H1 (cell line): ENCODE data around the gene PDZD2. TPM values are rescaled to one million over a fixed set of nuclear protein-coding genes. Genes with fewer than 3 reads are reported as not detected.

Experiments used
- CTCF ChIA-PET: fragments of 300-600 bp; sonication (Branson Sonifier 250); formaldehyde crosslinking; loops from one replicate; lab custom pipeline; 2021; ENCODE audit not compliant: partially characterized antibody; lab: Charles Lee
- POLR2A ChIA-PET: fragments of 300-600 bp; sonication (Branson Sonifier 250); formaldehyde crosslinking; loops from one replicate; lab custom pipeline; 2021; ENCODE audit warnings: inconsistent platforms; ENCODE audit not compliant: partially characterized antibody; lab: Charles Lee
- DNase-seq, 2 experiments: peaks; one replicate each; pipeline versions ENCODE4 v3.0.0 to v3.0.0-alpha.2; 2010 to 2022; ENCODE audit warnings: low spot score in 2 of 2, low read depth in 1 of 2, mixed read lengths in 1 of 2
- FAIRE-seq: peaks from 2 replicates; lab custom pipeline; 2011; peaks lifted over from hg19 to GRCh38; lab: Jason Lieb, UNC
- H2AFZ ChIP-seq: 2 replicates; pipeline ENCODE4 v1.8.1; 2012; ENCODE audit warnings: low read length, inconsistent platforms
- H2AK5ac ChIP-seq: 2 replicates; pipeline ENCODE4 v1.6.1; 2013; ENCODE audit warnings: low read depth, low read length
- H2BK120ac ChIP-seq: replicated peaks from 2 replicates; pipeline ENCODE3; 2013; ENCODE audit warnings: low read depth, low read length, inconsistent platforms
- H2BK12ac ChIP-seq: 2 replicates; pipeline ENCODE4 v1.6.1; 2013; ENCODE audit warnings: low read depth, low read length
- H2BK15ac ChIP-seq: 2 replicates; pipeline ENCODE4 v1.6.1; 2013; ENCODE audit warnings: low read length
- H2BK20ac ChIP-seq: 2 replicates; pipeline ENCODE4 v1.6.1; 2013; ENCODE audit warnings: low read length
- H2BK5ac ChIP-seq: 2 replicates; pipeline ENCODE4 v1.6.1; 2013; ENCODE audit warnings: low read depth, low read length
- H3K14ac ChIP-seq: 2 replicates; pipeline ENCODE4 v1.6.1; 2013; ENCODE audit warnings: inconsistent platforms; ENCODE audit not compliant: insufficient read length
- H3K18ac ChIP-seq: 2 replicates; pipeline ENCODE4 v1.6.1; 2013; ENCODE audit warnings: low read length; ENCODE audit errors: extremely low read depth
- H3K23ac ChIP-seq: 2 replicates; pipeline ENCODE4 v1.6.1; 2013; ENCODE audit warnings: inconsistent platforms; ENCODE audit not compliant: insufficient read length
- H3K23me2 ChIP-seq: 2 replicates; pipeline ENCODE4 v1.6.1; 2013; ENCODE audit warnings: low read depth, low read length
- H3K27ac ChIP-seq: 2 replicates; pipeline ENCODE4 v1.6.1; 2011; ENCODE audit warnings: low read depth, low read length, inconsistent platforms
- H3K27me3 ChIP-seq, 4 experiments: replicated peaks in 1 of 4; 1 replicate in 1 of 4; 2 replicates in 3 of 4; pipeline versions ENCODE4 v1.6.1 to v1.8.1; 2011 to 2013; ENCODE audit warnings: low read length in 3 of 4, mild to moderate bottlenecking in 3 of 4, inconsistent platforms in 2 of 4, mixed read lengths in 2 of 4, moderate library complexity in 1 of 4; ENCODE audit not compliant: control insufficient read depth in 3 of 4, insufficient read depth in 3 of 4; ENCODE audit errors: extremely low read depth in 1 of 4
- H3K36me3 ChIP-seq, 4 experiments: 2 replicates each; pipeline versions ENCODE4 v1.6.1 to v1.8.1; 2011 to 2013; ENCODE audit warnings: mild to moderate bottlenecking in 4 of 4, low read length in 3 of 4, moderate library complexity in 2 of 4, control low read depth in 1 of 4, inconsistent platforms in 1 of 4; ENCODE audit not compliant: insufficient read depth in 4 of 4, control insufficient read depth in 2 of 4
- H3K4ac ChIP-seq: replicated peaks from 2 replicates; pipeline ENCODE3; 2013; ENCODE audit warnings: low read length, low read depth, mixed read lengths, inconsistent platforms; ENCODE audit not compliant: insufficient read length
- H3K4me1 ChIP-seq, 4 experiments: replicated peaks in 1 of 4; 1 replicate in 1 of 4; 2 replicates in 3 of 4; pipeline versions ENCODE4 v1.6.1 to v1.8.1; 2011 to 2013; ENCODE audit warnings: low read length in 3 of 4, inconsistent platforms in 2 of 4, mixed read lengths in 1 of 4; ENCODE audit not compliant: insufficient read depth in 4 of 4, control insufficient read depth in 3 of 4
- H3K4me2 ChIP-seq, 2 experiments: 2 replicates each; pipeline versions ENCODE4 v1.6.1 to v1.8.1; 2011 to 2013; ENCODE audit warnings: low read depth in 2 of 2, low read length in 2 of 2, control low read depth in 1 of 2, inconsistent platforms in 1 of 2, mild to moderate bottlenecking in 1 of 2; ENCODE audit not compliant: insufficient read depth in 1 of 2
- H3K4me3 ChIP-seq, 4 experiments: fragments of 200-600, 300-600 bp in 1 of 4; sonication (generic), shearing (Covaris generic), sonication (Bioruptor Twin) in 1 of 4; 2 replicates each; pipeline versions ENCODE4 v1.5.1 to v1.8.1; 2011 to 2016; ENCODE audit warnings: low read length in 4 of 4, low read depth in 3 of 4, control low read depth in 2 of 4, inconsistent platforms in 2 of 4, mild to moderate bottlenecking in 2 of 4, mixed read lengths in 1 of 4, moderate library complexity in 1 of 4; ENCODE audit not compliant: insufficient read depth in 2 of 4; ENCODE audit errors: extremely low read depth in 1 of 4
- H3K56ac ChIP-seq: replicated peaks from 2 replicates; pipeline ENCODE3; 2013; ENCODE audit warnings: low read depth, mild to moderate bottlenecking, mixed read lengths, low read length, inconsistent platforms; ENCODE audit not compliant: insufficient read length
- H3K79me1 ChIP-seq: 2 replicates; pipeline ENCODE4 v1.6.1; 2013; ENCODE audit warnings: low read depth, low read length, control low read depth
- H3K79me2 ChIP-seq, 2 experiments: 2 replicates each; pipeline versions ENCODE4 v1.6.1 to v1.8.1; 2012 to 2013; ENCODE audit warnings: low read length in 2 of 2, mild to moderate bottlenecking in 2 of 2, inconsistent platforms in 1 of 2; ENCODE audit not compliant: insufficient read depth in 2 of 2, control insufficient read depth in 1 of 2
- H3K9ac ChIP-seq, 4 experiments: replicated peaks in 1 of 4; 1 replicate in 1 of 4; 2 replicates in 3 of 4; pipeline versions ENCODE4 v1.6.1 to v1.8.1; 2011 to 2013; ENCODE audit warnings: low read depth in 3 of 4, low read length in 3 of 4, control low read depth in 2 of 4, mild to moderate bottlenecking in 2 of 4, moderate library complexity in 2 of 4, inconsistent platforms in 1 of 4; ENCODE audit errors: extremely low read depth in 1 of 4
- H3K9me3 ChIP-seq, 2 experiments: 2 replicates each; pipeline versions ENCODE4 v1.6.1 to v1.8.1; 2012 to 2013; ENCODE audit warnings: mild to moderate bottlenecking in 2 of 2, moderate library complexity in 2 of 2, control low read depth in 1 of 2, inconsistent platforms in 1 of 2, low read depth in 1 of 2, low read length in 1 of 2, mixed read lengths in 1 of 2; ENCODE audit not compliant: insufficient read depth in 2 of 2
- H4K20me1 ChIP-seq, 2 experiments: replicated peaks in 1 of 2; 2 replicates each; pipeline versions ENCODE3 to v1.8.1; 2011 to 2013; ENCODE audit warnings: inconsistent platforms in 2 of 2, low read length in 2 of 2, mild to moderate bottlenecking in 1 of 2; ENCODE audit not compliant: insufficient read depth in 2 of 2, control insufficient read depth in 1 of 2
- H4K5ac ChIP-seq: 2 replicates; pipeline ENCODE4 v1.6.1; 2013; ENCODE audit warnings: low read length, low read depth, mixed read lengths, inconsistent platforms; ENCODE audit not compliant: insufficient read length
- H4K8ac ChIP-seq: 2 replicates; pipeline ENCODE4 v1.8.0; 2013; ENCODE audit warnings: mild to moderate bottlenecking, moderate library complexity, low read length, inconsistent platforms; ENCODE audit not compliant: insufficient read depth; ENCODE audit errors: extremely low read depth
- H4K91ac ChIP-seq: replicated peaks from 2 replicates; pipeline ENCODE3; 2013; ENCODE audit warnings: low read length, mixed read lengths, inconsistent platforms; ENCODE audit not compliant: insufficient read length
- BRCA1 ChIP-seq: IDR thresholded peaks from 2 replicates; pipeline ENCODE4 v1.6.1; 2012; ENCODE audit warnings: low read depth, low read length, improper control_type of control experiment
- CBX8 ChIP-seq: fragments of 300-800, 300-1000 bp; sonication (generic); IDR thresholded peaks from 2 replicates; pipeline ENCODE4 v1.7.1; 2016; ENCODE audit warnings: low read depth, low read length, borderline replicate concordance
- CTBP2 ChIP-seq: IDR thresholded peaks from 2 replicates; pipeline ENCODE4 v1.7.0; 2011; ENCODE audit warnings: borderline replicate concordance, mild to moderate bottlenecking, moderate library complexity, mixed read lengths, low read length; ENCODE audit not compliant: insufficient read depth, insufficient read length
- HDAC6 ChIP-seq: IDR thresholded peaks from one replicate; pipeline ENCODE4 v1.7.1; 2012; ENCODE audit warnings: low read depth, mild to moderate bottlenecking, inconsistent platforms, low read length, moderate library complexity
- JUN ChIP-seq: IDR thresholded peaks from 2 replicates; pipeline ENCODE4 v1.6.1; 2011; ENCODE audit warnings: low read depth, mild to moderate bottlenecking, improper control_type of control experiment, low read length
- KDM5A ChIP-seq: fragments of 200-600 bp; IDR thresholded peaks from 2 replicates; pipeline ENCODE4 v1.7.1; 2012; ENCODE audit warnings: mild to moderate bottlenecking, low read length, inconsistent platforms, mixed read lengths
- NRF1 ChIP-seq: IDR thresholded peaks from 2 replicates; pipeline ENCODE4 v1.6.1; 2011; ENCODE audit warnings: mild to moderate bottlenecking, low read depth, low read length, improper control_type of control experiment
- POLR2AphosphoS5 ChIP-seq: IDR thresholded peaks from 2 replicates; pipeline ENCODE4 v1.6.1; 2011; ENCODE audit warnings: low read depth, low read length
- RNF2 ChIP-seq: fragments of 200-900, 300-1000 bp; sonication (generic); IDR thresholded peaks from 2 replicates; pipeline ENCODE4 v1.7.1; 2016; ENCODE audit warnings: borderline replicate concordance, low read depth, mild to moderate bottlenecking, antibody characterized with exemption, low read length; ENCODE audit not compliant: poor library complexity, severe bottlenecking; ENCODE audit errors: missing control alignments
- SIX5 ChIP-seq: IDR thresholded peaks from 2 replicates; pipeline ENCODE4 v1.6.1; 2011; ENCODE audit warnings: mild to moderate bottlenecking, low read depth, low read length
- SP4 ChIP-seq: IDR thresholded peaks from 2 replicates; pipeline ENCODE4 v1.6.1; 2012; ENCODE audit warnings: low read length, inconsistent platforms
- TAF1 ChIP-seq: IDR thresholded peaks from 2 replicates; pipeline ENCODE4 v1.6.1; 2011; ENCODE audit warnings: mild to moderate bottlenecking, low read depth, low read length
- TBP ChIP-seq: IDR thresholded peaks from 2 replicates; pipeline ENCODE4 v1.6.1; 2011; ENCODE audit warnings: low read depth, low read length, improper control_type of control experiment
- ZNF274 ChIP-seq: IDR thresholded peaks from 2 replicates; pipeline ENCODE4 v1.7.0; 2012; ENCODE audit warnings: low read length, borderline replicate concordance; ENCODE audit errors: extremely low read depth
- WGBS, 2 experiments: shearing (Covaris generic) in 1 of 2; methylation state at CpG; one replicate each; pipeline versions ENCODE4 v1.1.6 to v1.1.7; 2013 to 2015; ENCODE audit warnings: low lambda C conversion rate in 2 of 2, mixed read lengths in 2 of 2, inconsistent platforms in 1 of 2, low coverage in 1 of 2, missing lambda C conversion rate in 1 of 2; ENCODE audit not compliant: insufficient replicate concordance in 2 of 2, insufficient coverage in 1 of 2, insufficient read length in 1 of 2; ENCODE audit errors: extremely low coverage in 1 of 2, missing lambda C conversion rate in 1 of 2; 5-methylcytosine and 5-hydroxymethylcytosine counted together
- polyA plus RNA-seq, 7 experiments: library from polyadenylated mRNA; depleted of rRNA in 3 of 7; stranded (reverse) in 5 of 7; unstranded in 2 of 7; fragments of >200 nt in 5 of 7; fragments of 200-250 nt in 2 of 7; gene quantifications; 1 replicate in 5 of 7; 2 replicates in 1 of 7; 4 replicates in 1 of 7; pipeline versions ENCODE4 v1.2.1 to v1.2.3, GENCODE V29; 2011 to 2013; ENCODE audit warnings: missing spikeins in 2 of 7, mixed read lengths in 2 of 7
- total RNA-seq: library from RNA; stranded (reverse); fragmentation: NEBNext Ultra II Directional; extraction: Animal tissue kit (Norgen Biotek cat#: 25700); gene quantifications from 2 replicates; pipeline ENCODE4 v1.2.1, GENCODE V29; 2021
- TF ChIP-seq, protein P1 (sequence below): IDR thresholded peaks from 2 replicates; pipeline ENCODE4 v1.6.1; 2011; ENCODE audit warnings: low read depth, mild to moderate bottlenecking, low read length; ENCODE audit not compliant: insufficient read depth

Gene PDZD2
- total and polyA plus RNA-seq, 2 of the 8 experiments (the other 6 are each of a cell fraction or from before 2014, with no cell fraction given): 1.2 to 6.8 TPM

DNA sequence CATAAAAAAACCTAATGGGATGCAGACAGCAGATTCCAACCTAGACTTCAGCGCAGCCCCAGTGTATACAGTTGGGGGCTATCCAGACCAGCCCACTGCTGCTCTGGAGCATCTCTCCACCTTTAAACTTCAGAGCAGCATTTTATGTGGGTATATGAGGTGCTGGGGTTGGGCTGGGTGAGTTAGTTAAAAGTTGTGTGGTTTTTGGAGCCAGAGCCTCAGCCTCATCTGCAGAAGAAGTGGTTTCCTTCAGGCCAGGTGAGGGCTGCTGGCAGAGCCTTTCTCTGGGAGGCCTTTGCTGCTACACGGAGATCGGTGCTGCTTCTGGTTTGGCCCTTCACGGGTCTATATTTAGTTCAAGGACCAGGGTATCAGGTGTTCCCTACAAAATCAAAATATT, 228.3 kb downstream of the PDZD2 start:
- no peak overlapping the region for H3K4me3 ChIP-seq
- no peak overlapping the region for H3K27ac ChIP-seq
- no peak overlapping the region for H2BK5ac ChIP-seq
- no peaks in the 10 kb centered on the region for H3K23me2 ChIP-seq
- DNase-seq: no peak
- no peak overlapping the region for H4K91ac ChIP-seq
- WGBS, 2 experiments: 91% methylated on average over 4 of the region's 4 CpGs; no CpG with 5 or more reads in 1 of the 2 experiments
- no peak overlapping the region for H2AFZ ChIP-seq
- H3K4ac ChIP-seq: no peak overlapping the region
- no peak overlapping the region for H2BK120ac ChIP-seq
- H3K4me1 ChIP-seq: peaks cover 0 to 4% (median 3%) of the 10 kb centered on the region in 4 experiments; a peak in 3 of 7 replicates
- H3K14ac ChIP-seq: no peak overlapping the region
- no peak overlapping the region for H3K9ac ChIP-seq
- no peak overlapping the region for H4K5ac ChIP-seq
- ChIA-PET CTCF (interaction anchor here (1.1 to 2.4 kb wide), 3 partner anchors 10 to 42 kb away, joined by 3 to 11 read pairs (median 9); no protein-coding TSS in a partner anchor), POLR2A (no interaction called here)
- no peak overlapping the region for H2BK15ac ChIP-seq
- no peaks in the 10 kb centered on the region for H3K27me3 ChIP-seq
- no peaks in the 10 kb centered on the region; a peak in 1 of 4 replicates for H3K79me2 ChIP-seq
- H4K8ac ChIP-seq: no peak overlapping the region
- no peak overlapping the region for H3K56ac ChIP-seq
- no peak overlapping the region for H2AK5ac ChIP-seq
- no peaks in the 10 kb centered on the region for H3K36me3 ChIP-seq
- no peak for FAIRE-seq
- no peak overlapping the region for H2BK20ac ChIP-seq
- no peak overlapping the region for H3K4me2 ChIP-seq
- no peak overlapping the region for H3K18ac ChIP-seq
- no peaks in the 10 kb centered on the region for H3K79me1 ChIP-seq
- no peak overlapping the region for H3K23ac ChIP-seq
- H2BK12ac ChIP-seq: no peak overlapping the region
- H3K9me3 ChIP-seq: no peaks in the 10 kb centered on the region
- H4K20me1 ChIP-seq: no peaks in the 10 kb centered on the region
- no peak for TF ChIP-seq ZNF274
- TF ChIP-seq KDM5A: no peak
- TF ChIP-seq SIX5: no peak
- TF ChIP-seq CBX8: no peak
- no peak for TF ChIP-seq BRCA1
- no peak for TF ChIP-seq SP4
- TF ChIP-seq POLR2AphosphoS5: no peak
- TF ChIP-seq JUN: no peak
- no peak for TF ChIP-seq HDAC6
- TF ChIP-seq TBP: no peak
- TF ChIP-seq, protein P1, sequence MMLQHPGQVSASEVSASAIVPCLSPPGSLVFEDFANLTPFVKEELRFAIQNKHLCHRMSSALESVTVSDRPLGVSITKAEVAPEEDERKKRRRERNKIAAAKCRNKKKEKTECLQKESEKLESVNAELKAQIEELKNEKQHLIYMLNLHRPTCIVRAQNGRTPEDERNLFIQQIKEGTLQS: no peak
- TF ChIP-seq NRF1: no peak
- TF ChIP-seq CTBP2: no peak
- TF ChIP-seq TAF1: no peak
- TF ChIP-seq RNF2: no peak
